ENCODE measurements around the gene LTB4R.

Gene LTB4R

GRCh38 chr14:24310646-24311604 lies at the start of gene LTB4R:
Gene LTB4R (plus strand): TSS chr14:24311502. CDS start chr14:24315652, 4,150 bp downstream.
- DNase-seq (ENCODE audit: low read depth in 2 of 2) = peak in 1 of 2 donors; percentile 50

- DNase-seq (ENCODE audit: low read depth in 2 of 2) = no peak
Observed at GRCh38 chr14:24261969-24262327, 49.4 kb upstream of the LTB4R start.

- DNase-seq (ENCODE audit: low read depth in 2 of 2) = no peak
Observed at GRCh38 chr14:24262821-24263733, 48.2 kb upstream of the LTB4R start, which contains the start of gene TGM1. Gene TGM1 (minus strand): TSS chr14:24263177. CDS start chr14:24262352, 825 bp downstream.

- no peak for DNase-seq (ENCODE audit: low read depth in 2 of 2)
Observed at GRCh38 chr14:24263848-24264247, 47.5 kb upstream of the LTB4R start.

- DNase-seq (ENCODE audit: low read depth in 2 of 2) = no peak
Observed at GRCh38 chr14:24264298-24264697, 47.0 kb upstream of the LTB4R start.

- DNase-seq (ENCODE audit: low read depth in 2 of 2) = no peak
Observed at GRCh38 chr14:24266344-24267244, 44.7 kb upstream of the LTB4R start.

- no peak for DNase-seq (ENCODE audit: low read depth in 2 of 2)
Observed at GRCh38 chr14:24267516-24267915, 43.8 kb upstream of the LTB4R start.

GRCh38 chr14:24268225-24268624 lies 43.1 kb upstream of the LTB4R start:
- no peak for DNase-seq (ENCODE audit: low read depth in 2 of 2)

- no peak for DNase-seq (ENCODE audit: low read depth in 2 of 2)
Observed at GRCh38 chr14:24269368-24269767, 41.9 kb upstream of the LTB4R start.

- no peak for DNase-seq (ENCODE audit: low read depth in 2 of 2)
Observed at GRCh38 chr14:24269910-24270536, 41.3 kb upstream of the LTB4R start.

- no peak for DNase-seq (ENCODE audit: low read depth in 2 of 2)
Observed at GRCh38 chr14:24270537-24271133, 40.7 kb upstream of the LTB4R start.

GRCh38 chr14:24271134-24271833 lies 40.0 kb upstream of the LTB4R start, which contains the start of gene RABGGTA:
Gene RABGGTA (minus strand): TSS chr14:24271597. CDS start chr14:24271115, 482 bp downstream.
- DNase-seq (ENCODE audit: low read depth in 2 of 2) = peak; percentile 82 to 86

- no peak for DNase-seq (ENCODE audit: low read depth in 2 of 2)
Observed at GRCh38 chr14:24271834-24272263, 39.5 kb upstream of the LTB4R start.

- DNase-seq (ENCODE audit: low read depth in 2 of 2) = no peak
Observed at GRCh38 chr14:24272467-24272866, 38.8 kb upstream of the LTB4R start.

- no peak for DNase-seq (ENCODE audit: low read depth in 2 of 2)
Observed at GRCh38 chr14:24273422-24273998, 37.8 kb upstream of the LTB4R start.

- peak in 1 of 2 donors; percentile 24 for DNase-seq (ENCODE audit: low read depth in 2 of 2)
Observed at GRCh38 chr14:24274101-24274543, 37.2 kb upstream of the LTB4R start.

GRCh38 chr14:24277071-24277470 lies 34.2 kb upstream of the LTB4R start:
- DNase-seq (ENCODE audit: low read depth in 2 of 2) = no peak

- no peak for DNase-seq (ENCODE audit: low read depth in 2 of 2)
Observed at GRCh38 chr14:24277606-24278321, 33.5 kb upstream of the LTB4R start.

All from stimulated activated CD8-positive, alpha-beta memory T cell treated with anti-CD3 and anti-CD28 coated beads, Interleukin-15, amount 100 ng/mL, for 4 hours (primary cell).